Neural cell (in vitro differentiated cells): ENCODE measurements around the gene ADAM10.

Experiments
- CTCF ChIP-seq: fragments of 450-650 bp; IDR thresholded peaks from 2 replicates; pipeline ENCODE4 v1.5.1; 2014; ENCODE audit warnings: antibody characterized with exemption, mild to moderate bottlenecking, moderate library complexity; ENCODE audit not compliant: poor library complexity, severe bottlenecking
- EP300 ChIP-seq: fragments of 450-650 bp; conservative IDR thresholded peaks from 2 replicates; pipeline ENCODE4 v1.6.1; 2014; ENCODE audit warnings: antibody characterized with exemption, mild to moderate bottlenecking, moderate library complexity; ENCODE audit not compliant: poor library complexity, severe bottlenecking
- EZH2 ChIP-seq: fragments of 200-600, 300-800 bp; shearing (Covaris generic), sonication (generic); IDR thresholded peaks from 2 replicates; pipeline ENCODE4 v1.6.1; 2014; ENCODE audit warnings: antibody characterized with exemption, low read length, borderline replicate concordance, mild to moderate bottlenecking; ENCODE audit not compliant: insufficient read depth, poor library complexity, severe bottlenecking
- POLR2AphosphoS5 ChIP-seq: IDR thresholded peaks from 2 replicates; pipeline ENCODE4 v1.6.1; 2012
- RAD21 ChIP-seq: fragments of 450-650 bp; conservative IDR thresholded peaks from 2 replicates; pipeline ENCODE4 v1.6.1; 2014; ENCODE audit warnings: antibody characterized with exemption, mild to moderate bottlenecking, moderate library complexity
- TAF1 ChIP-seq: IDR thresholded peaks from 2 replicates; pipeline ENCODE4 v1.6.1; 2012; ENCODE audit warnings: low read depth

- TF ChIP-seq CTCF: no peak
- TF ChIP-seq RAD21: no peak
- no peak for TF ChIP-seq POLR2AphosphoS5
- TF ChIP-seq EZH2: no peak
- no peak for TF ChIP-seq TAF1
- TF ChIP-seq EP300: no peak
Observed at GRCh38 chr15:58605931-58606530, 143.5 kb downstream of the ADAM10 start.
